Measurements from ENCODE around the gene MMP2.

MMP2 gene

GRCh38 chr16:55478827-55479429, at the start of gene MMP2:
MMP2 (plus strand) TSS chr16:55479198; CDS start chr16:55479480, 282 bp downstream.
- DNase-seq (ENCODE audit: low read depth in 2 of 2): no peak

DNA sequence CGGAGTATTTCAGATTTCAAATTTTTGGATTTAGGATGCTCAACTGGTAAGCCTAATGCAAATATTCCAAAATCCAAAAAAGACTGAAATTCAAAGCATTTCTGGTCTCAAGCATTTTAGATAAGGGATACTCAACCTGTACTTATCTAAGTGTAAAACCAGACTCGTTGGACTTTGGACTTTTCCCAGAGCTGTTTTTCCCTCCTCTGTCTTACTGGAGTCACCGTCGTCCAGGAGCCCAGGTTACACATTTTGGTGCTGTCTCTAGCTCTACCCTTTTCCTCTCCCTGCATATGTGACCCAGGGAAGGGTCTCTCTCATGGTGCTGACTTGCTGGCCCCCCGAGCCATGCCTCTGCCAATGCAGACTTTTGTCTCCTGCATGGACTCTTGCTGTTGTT, 46.0 kb upstream of the MMP2 start:
- DNase-seq (ENCODE audit: low read depth in 2 of 2): no peak

- DNase-seq (ENCODE audit: low read depth in 2 of 2): no peak
These were observed 45.5 kb upstream of the MMP2 start for GRCh38 chr16:55433535-55433934.

- DNase-seq (ENCODE audit: low read depth in 2 of 2): no peak
These were observed 45.0 kb upstream of the MMP2 start for GRCh38 chr16:55434000-55434399.

DNA sequence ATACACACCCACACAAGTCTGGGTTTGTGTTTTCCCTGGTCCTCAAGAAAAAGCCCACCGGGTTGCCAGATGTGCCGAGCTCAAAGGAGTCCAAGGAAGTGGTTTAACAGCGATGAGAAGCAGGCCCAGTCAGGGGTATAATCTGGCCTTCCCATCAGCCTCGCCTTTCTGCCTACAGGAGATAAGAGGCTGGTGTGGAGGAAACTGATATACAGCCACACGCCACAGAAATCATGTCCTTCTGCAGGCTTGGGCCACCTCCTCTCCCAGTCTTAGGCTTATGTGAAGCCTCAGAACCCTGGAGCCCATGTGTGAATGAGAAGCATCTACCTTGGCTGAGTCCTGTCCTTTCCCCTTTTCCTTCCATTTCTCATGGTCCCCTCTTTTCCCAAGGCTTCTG, 43.6 kb upstream of the MMP2 start:
- DNase-seq (ENCODE audit: low read depth in 2 of 2): no peak

DNA sequence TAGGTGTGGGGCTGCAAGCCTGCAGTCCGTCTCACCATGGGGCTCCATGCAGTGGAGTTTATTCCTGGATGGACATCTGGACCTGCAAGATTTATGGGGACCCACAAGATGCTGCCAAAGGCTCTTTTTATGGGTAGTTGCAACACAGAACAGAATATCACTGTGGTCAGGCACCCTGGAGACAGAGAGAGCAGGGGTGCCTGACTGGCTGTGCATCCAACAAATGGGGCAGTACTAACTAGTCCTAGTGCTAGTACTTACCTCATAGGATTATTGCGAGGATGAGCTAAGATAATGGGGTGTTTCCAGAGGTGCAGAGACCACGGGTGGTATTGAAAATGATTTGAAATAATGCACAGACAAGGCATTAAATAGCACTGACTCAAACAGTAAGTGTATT, 42.4 kb upstream of the MMP2 start:
- no peak for DNase-seq (ENCODE audit: low read depth in 2 of 2)

DNA sequence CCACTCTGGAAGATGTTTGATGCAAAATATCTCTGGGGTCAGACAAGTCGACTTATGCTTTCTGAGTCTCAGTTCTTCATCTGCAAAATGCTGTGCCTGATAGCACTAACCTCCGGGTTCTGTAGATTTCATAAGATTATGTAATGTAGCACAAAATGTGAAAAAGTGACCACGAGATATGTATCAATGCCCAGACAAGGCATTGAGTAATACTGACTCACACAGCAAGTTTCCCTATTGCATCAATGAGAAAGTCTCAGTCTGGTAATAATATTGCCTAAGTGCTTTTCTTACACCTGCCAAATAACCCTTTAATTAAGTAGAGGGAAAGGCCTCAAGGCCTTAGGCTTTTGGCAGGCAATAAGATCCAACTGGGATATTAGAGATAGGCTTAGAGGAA, 41.4 kb upstream of the MMP2 start:
- DNase-seq (ENCODE audit: low read depth in 2 of 2): no peak

DNA sequence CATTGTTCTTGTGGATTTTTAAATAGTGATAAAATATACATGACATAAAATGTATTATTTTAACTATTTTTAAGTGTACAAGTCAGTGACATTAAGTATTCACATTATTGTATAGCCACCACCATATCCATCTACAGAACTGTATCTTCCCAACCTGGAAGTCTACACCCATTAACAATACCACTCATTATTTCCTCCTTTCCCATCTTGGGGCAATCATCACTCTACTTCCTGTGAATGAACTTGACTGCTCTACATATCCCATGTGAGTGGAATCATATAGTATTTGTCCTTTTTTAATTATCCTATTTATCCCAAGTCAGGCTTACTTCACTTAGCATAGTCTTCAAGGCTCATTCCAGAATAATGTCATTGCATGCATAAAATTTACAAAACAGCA, 40.7 kb upstream of the MMP2 start:
- DNase-seq (ENCODE audit: low read depth in 2 of 2): no peak

- no peak for DNase-seq (ENCODE audit: low read depth in 2 of 2)
These were observed 39.8 kb upstream of the MMP2 start for GRCh38 chr16:55439101-55439690.

GRCh38 chr16:55443434-55444346, 35.3 kb upstream of the MMP2 start:
- no peak for DNase-seq (ENCODE audit: low read depth in 2 of 2)

GRCh38 chr16:55444754-55445485, 34.1 kb upstream of the MMP2 start:
- no peak for DNase-seq (ENCODE audit: low read depth in 2 of 2)

DNA sequence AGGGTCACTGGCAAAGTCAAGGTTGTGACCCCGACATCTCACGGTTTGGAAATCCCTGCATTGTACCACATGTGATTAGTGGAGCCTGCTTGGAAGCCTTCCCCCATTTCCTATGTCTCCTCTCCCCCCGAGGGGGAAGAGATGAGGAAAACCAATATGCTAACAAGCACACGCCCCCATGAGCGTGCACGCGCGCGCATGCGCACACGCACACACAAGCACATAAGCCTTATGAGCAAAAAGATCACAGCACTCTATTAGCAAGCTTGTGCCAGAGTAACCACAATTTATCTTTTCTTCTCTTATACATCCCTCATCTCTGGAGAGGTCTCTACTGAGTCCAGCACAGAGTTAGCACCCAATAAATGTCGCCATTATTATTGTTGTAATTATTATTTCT, 31.8 kb upstream of the MMP2 start:
- DNase-seq (ENCODE audit: low read depth in 2 of 2): no peak

- DNase-seq (ENCODE audit: low read depth in 2 of 2): no peak
These were observed 26.0 kb upstream of the MMP2 start for GRCh38 chr16:55452996-55453395.

- DNase-seq (ENCODE audit: low read depth in 2 of 2): no peak
These were observed 25.1 kb upstream of the MMP2 start for GRCh38 chr16:55453909-55454308.

- DNase-seq (ENCODE audit: low read depth in 2 of 2): no peak
These were observed 24.1 kb upstream of the MMP2 start for GRCh38 chr16:55454861-55455260.

- DNase-seq (ENCODE audit: low read depth in 2 of 2): no peak
These were observed 16.8 kb upstream of the MMP2 start for GRCh38 chr16:55462241-55462640.

- no peak for DNase-seq (ENCODE audit: low read depth in 2 of 2)
These were observed 14.6 kb upstream of the MMP2 start for GRCh38 chr16:55464375-55464774.

- peak; percentile 75 to 82 for DNase-seq (ENCODE audit: low read depth in 2 of 2)
These were observed 13.7 kb upstream of the MMP2 start for GRCh38 chr16:55465077-55465896.

DNA sequence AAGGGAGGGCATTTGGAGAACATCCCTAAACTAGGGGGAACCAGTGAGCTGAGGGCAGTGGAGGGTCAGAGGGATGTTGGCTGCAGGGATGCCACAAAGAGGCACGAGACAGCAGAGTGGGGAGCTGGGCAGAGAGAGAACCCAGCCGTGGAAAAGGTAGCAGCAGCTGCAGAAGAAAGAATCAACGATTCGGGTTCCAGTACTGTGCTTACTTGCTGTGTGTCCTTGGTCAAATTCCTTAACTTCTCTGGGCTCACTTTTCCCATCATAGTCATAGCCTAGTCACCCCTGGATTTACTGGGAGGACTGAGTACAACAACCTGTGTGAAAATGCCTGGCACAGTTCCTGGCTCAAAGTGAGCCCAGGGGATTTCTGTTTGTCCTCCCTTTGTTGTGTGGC, 12.8 kb upstream of the MMP2 start:
- no peak for DNase-seq (ENCODE audit: low read depth in 2 of 2)

GRCh38 chr16:55467898-55468297, 11.1 kb upstream of the MMP2 start:
- DNase-seq (ENCODE audit: low read depth in 2 of 2): no peak

- no peak for DNase-seq (ENCODE audit: low read depth in 2 of 2)
These were observed 10.5 kb upstream of the MMP2 start for GRCh38 chr16:55468352-55468990.
